GM19467 (cell line): Measurements from ENCODE around the gene YWHAB.
"Not testable (repeated sequence)": the region's sequence is repeated elsewhere in the genome, so short reads cannot be mapped to it uniquely, and the experiment has no call there.

Experiments
- ATAC-seq: cut with Tn5 transposase; IDR thresholded peaks from one replicate; pipeline ENCODE4 v1.9.1; 2021; ENCODE audit warnings: mild to moderate bottlenecking, moderate library complexity; ENCODE audit not compliant: unreplicated experiment

The YWHAB gene

GRCh38 chr20:44885392-44886265, at the start of gene YWHAB:
Gene YWHAB, plus strand, starts transcription at chr20:44885705. Its CDS starts 15,829 bp downstream, at chr20:44901534.
- peak; percentile 86 for ATAC-seq

- no peak for ATAC-seq
Measured at GRCh38 chr20:44836601-44837120, 48.8 kb upstream of the YWHAB start.

- ATAC-seq = no peak
Measured at GRCh38 chr20:44837946-44838345, 47.6 kb upstream of the YWHAB start.

- ATAC-seq = no peak
Measured at GRCh38 chr20:44838521-44838920, 47.0 kb upstream of the YWHAB start.

- no peak for ATAC-seq
Measured at GRCh38 chr20:44839481-44839880, 46.0 kb upstream of the YWHAB start.

GRCh38 chr20:44840826-44841225, 44.7 kb upstream of the YWHAB start:
- no peak for ATAC-seq

GRCh38 chr20:44841955-44842354, 43.5 kb upstream of the YWHAB start:
- no peak for ATAC-seq

- no peak for ATAC-seq
Measured at GRCh38 chr20:44843876-44844275, 41.6 kb upstream of the YWHAB start.

GRCh38 chr20:44848254-44849015, 37.1 kb upstream of the YWHAB start:
- no peak for ATAC-seq

GRCh38 chr20:44849703-44850102, 35.8 kb upstream of the YWHAB start:
- ATAC-seq = no peak

GRCh38 chr20:44850272-44850671, 35.2 kb upstream of the YWHAB start:
- ATAC-seq = no peak

- no peak for ATAC-seq
Measured at GRCh38 chr20:44850837-44851236, 34.7 kb upstream of the YWHAB start.

- ATAC-seq = no peak
Measured at GRCh38 chr20:44851545-44851944, 34.0 kb upstream of the YWHAB start.

- ATAC-seq = no peak
Measured at GRCh38 chr20:44856442-44856841, 29.1 kb upstream of the YWHAB start.

- ATAC-seq = no peak
Measured at GRCh38 chr20:44856856-44857448, 28.6 kb upstream of the YWHAB start.

- no peak for ATAC-seq
Measured at GRCh38 chr20:44858606-44859360, 26.7 kb upstream of the YWHAB start.

- ATAC-seq = no peak
Measured at GRCh38 chr20:44861531-44862006, 23.9 kb upstream of the YWHAB start.

- ATAC-seq = no peak
Measured at GRCh38 chr20:44862286-44862685, 23.2 kb upstream of the YWHAB start.

GRCh38 chr20:44863365-44864084, 22.0 kb upstream of the YWHAB start:
- ATAC-seq = not testable (repeated sequence)

- ATAC-seq = not testable (repeated sequence)
Measured at GRCh38 chr20:44864493-44864892, 21.0 kb upstream of the YWHAB start.
